Activated CD4-positive, alpha-beta T cell treated with anti-CD3 and anti-CD28 coated beads for 36 hours (primary cell): ENCODE results near the gene CDCP2. TPM values are rescaled to one million over a fixed set of nuclear protein-coding genes. Genes with fewer than 3 reads are reported as not detected.

Experiments
- ATAC-seq: fragments of 200-7000 bp; cut with Tn5 transposase; one replicate; pipeline ENCODE4 v1.10.0; 2021; ENCODE audit warnings: mild to moderate bottlenecking, moderate library complexity
- CTCF ChIA-PET: fragments of 350-600 bp; sonication (Branson Sonifier 250); formaldehyde crosslinking; loops from one replicate; lab custom pipeline; 2021; ENCODE audit warnings: antibody characterized with exemption; lab: Charles Lee
- POLR2A ChIA-PET: fragments of 350-600 bp; sonication (Branson Sonifier 250); formaldehyde crosslinking; loops from one replicate; lab custom pipeline; 2021; ENCODE audit warnings: antibody characterized with exemption, inconsistent platforms; lab: Charles Lee
- DNase-seq: peaks from one replicate; pipeline ENCODE4 v3.0.0-alpha.2; 2020
- H3K27ac Mint-ChIP-seq: one replicate; pipeline ENCODE4 v1.8.0; 2021; ENCODE audit warnings: mixed read lengths
- H3K27me3 Mint-ChIP-seq: one replicate; pipeline ENCODE4 v1.8.0; 2021; ENCODE audit warnings: mixed read lengths
- H3K36me3 Mint-ChIP-seq: one replicate; pipeline ENCODE4 v1.8.0; 2021; ENCODE audit warnings: low read depth, mixed read lengths
- H3K4me1 Mint-ChIP-seq: one replicate; pipeline ENCODE4 v1.8.0; 2021; ENCODE audit warnings: mixed read lengths
- H3K4me3 Mint-ChIP-seq: one replicate; pipeline ENCODE4 v1.8.0; 2021; ENCODE audit warnings: mild to moderate bottlenecking, moderate library complexity, mixed read lengths
- H3K9me3 Mint-ChIP-seq: one replicate; pipeline ENCODE4 v1.8.0; 2021; ENCODE audit warnings: low read depth, mixed read lengths
- intact Hi-C, 2 experiments: fragments of 100-400 bp; cut with DNase I in 1 of 2; cut with micrococcal nuclease in 1 of 2; formaldehyde crosslinking; loops; one replicate each; pipeline versions ENCODE4 v1.14.2 to v1.15.1; 2022 to 2024; cut with DNase I, micrococcal nuclease
- total RNA-seq, 2 experiments: library from RNA; stranded (reverse); gene quantifications; one replicate each; pipeline ENCODE4 v1.2.3, GENCODE V29; 2021

The CDCP2 gene
- total RNA-seq, 2 experiments from 2014 or later = not detected

- intact Hi-C loops = no loop called here
- H3K27ac Mint-ChIP-seq = no peak overlapping the region
- H3K36me3 Mint-ChIP-seq = no peaks in the 10 kb centered on the region
- ChIA-PET POLR2A (no interaction called here), CTCF (interaction anchor here (0.6 kb wide), 1 partner anchor 1081 kb away, joined by 3 read pairs; no protein-coding TSS in a partner anchor)
- no peaks in the 10 kb centered on the region for H3K27me3 Mint-ChIP-seq
- H3K9me3 Mint-ChIP-seq = no peaks in the 10 kb centered on the region
- ATAC-seq (no peak), DNase-seq (no peak)
- H3K4me3 Mint-ChIP-seq = no peak overlapping the region
- no peaks in the 10 kb centered on the region for H3K4me1 Mint-ChIP-seq
These were observed 17.2 kb downstream of the CDCP2 start for GRCh38 chr1:54135436-54136120.

GRCh38 chr1:54134295-54134694 lies 18.5 kb downstream of the CDCP2 start:
- CTCF ChIA-PET = no interaction called here
- Mint-ChIP-seq H3K4me1 (no peaks in the 10 kb centered on the region), H3K9me3 (no peaks in the 10 kb centered on the region), H3K27me3 (no peaks in the 10 kb centered on the region), H3K4me3 (no peak overlapping the region), H3K27ac (no peak overlapping the region), H3K36me3 (no peaks in the 10 kb centered on the region)
- POLR2A ChIA-PET = no interaction called here
- ATAC-seq (no peak), DNase-seq (no peak)
- intact Hi-C loops = no loop called here

GRCh38 chr1:54132495-54132894 lies 20.3 kb downstream of the CDCP2 start:
- H3K4me3 Mint-ChIP-seq = no peak overlapping the region
- H3K27me3 Mint-ChIP-seq = no peaks in the 10 kb centered on the region
- H3K27ac Mint-ChIP-seq = no peak overlapping the region
- no peaks in the 10 kb centered on the region for H3K9me3 Mint-ChIP-seq
- DNase-seq = no peak
- CTCF ChIA-PET = no interaction called here
- POLR2A ChIA-PET = no interaction called here
- intact Hi-C loops = no loop called here
- no peak for ATAC-seq
- no peaks in the 10 kb centered on the region for H3K36me3 Mint-ChIP-seq
- no peaks in the 10 kb centered on the region for H3K4me1 Mint-ChIP-seq

GRCh38 chr1:54131419-54131818 lies 21.4 kb downstream of the CDCP2 start:
- H3K4me1 Mint-ChIP-seq = no peaks in the 10 kb centered on the region
- CTCF ChIA-PET = interaction anchor here (0.6 kb wide), 1 partner anchor 39 kb away, joined by 3 read pairs; no protein-coding TSS in a partner anchor
- H3K4me3 Mint-ChIP-seq = no peak overlapping the region
- POLR2A ChIA-PET = no interaction called here
- no peaks in the 10 kb centered on the region for H3K36me3 Mint-ChIP-seq
- intact Hi-C loops = no loop called here
- ATAC-seq (no peak), DNase-seq (no peak)
- H3K9me3 Mint-ChIP-seq = no peaks in the 10 kb centered on the region
- H3K27ac Mint-ChIP-seq = no peak overlapping the region
- H3K27me3 Mint-ChIP-seq = no peaks in the 10 kb centered on the region

GRCh38 chr1:54129858-54130257 lies 22.9 kb downstream of the CDCP2 start:
- Mint-ChIP-seq H3K27me3 (no peaks in the 10 kb centered on the region), H3K36me3 (no peaks in the 10 kb centered on the region), H3K4me3 (no peak overlapping the region), H3K9me3 (no peaks in the 10 kb centered on the region), H3K27ac (no peak overlapping the region), H3K4me1 (no peaks in the 10 kb centered on the region)
- intact Hi-C loops = no loop called here
- POLR2A ChIA-PET = no interaction called here
- no peak for DNase-seq
- ATAC-seq = no peak
- CTCF ChIA-PET = interaction anchor here (0.6 kb wide), 1 partner anchor 694 kb away, joined by 5 read pairs; no protein-coding TSS in a partner anchor

DNA sequence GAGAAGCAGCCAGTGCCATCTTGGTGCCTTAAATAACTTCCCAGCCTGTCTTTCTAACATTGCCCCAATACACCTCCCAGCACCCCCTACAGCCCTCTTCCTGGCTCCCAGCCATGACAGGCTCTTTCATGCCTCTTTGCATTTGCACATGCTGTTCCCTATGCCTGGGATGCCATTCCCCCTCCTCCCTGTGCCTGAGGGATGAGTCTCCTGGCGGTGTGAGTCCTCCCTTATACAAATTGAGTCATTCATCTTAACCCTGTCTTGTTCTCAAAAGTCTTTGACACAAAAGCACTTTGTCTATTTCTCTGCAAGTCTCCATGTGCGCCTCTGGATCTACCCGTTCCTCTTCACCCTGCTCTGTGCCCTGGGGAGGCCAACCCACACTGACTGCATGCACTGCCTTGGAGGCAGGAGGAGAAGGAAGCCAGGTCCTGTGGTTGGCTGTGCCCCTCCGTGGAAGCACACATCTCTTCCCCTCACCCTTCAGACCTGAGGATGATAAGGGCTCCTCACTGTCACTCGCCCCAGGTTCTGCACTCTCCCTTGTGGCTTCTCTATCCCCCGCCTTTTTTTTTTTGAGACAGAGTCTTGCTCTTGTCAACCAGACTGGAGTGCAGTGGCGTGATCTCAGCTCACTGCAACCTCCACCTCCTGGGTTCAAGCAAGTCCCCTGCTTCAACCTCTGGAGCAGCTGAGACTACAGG lies 25.1 kb downstream of the CDCP2 start:
- no peak for DNase-seq
- Mint-ChIP-seq H3K27ac (no peak overlapping the region), H3K9me3 (no peaks in the 10 kb centered on the region), H3K4me1 (no peaks in the 10 kb centered on the region), H3K4me3 (no peak overlapping the region), H3K27me3 (no peaks in the 10 kb centered on the region), H3K36me3 (no peaks in the 10 kb centered on the region)
- no peak for ATAC-seq
- CTCF ChIA-PET = interaction anchor here (0.5 kb wide), 1 partner anchor 607 kb away, joined by 4 read pairs; no protein-coding TSS in a partner anchor
- intact Hi-C loops = no loop called here
- POLR2A ChIA-PET = no interaction called here

DNA sequence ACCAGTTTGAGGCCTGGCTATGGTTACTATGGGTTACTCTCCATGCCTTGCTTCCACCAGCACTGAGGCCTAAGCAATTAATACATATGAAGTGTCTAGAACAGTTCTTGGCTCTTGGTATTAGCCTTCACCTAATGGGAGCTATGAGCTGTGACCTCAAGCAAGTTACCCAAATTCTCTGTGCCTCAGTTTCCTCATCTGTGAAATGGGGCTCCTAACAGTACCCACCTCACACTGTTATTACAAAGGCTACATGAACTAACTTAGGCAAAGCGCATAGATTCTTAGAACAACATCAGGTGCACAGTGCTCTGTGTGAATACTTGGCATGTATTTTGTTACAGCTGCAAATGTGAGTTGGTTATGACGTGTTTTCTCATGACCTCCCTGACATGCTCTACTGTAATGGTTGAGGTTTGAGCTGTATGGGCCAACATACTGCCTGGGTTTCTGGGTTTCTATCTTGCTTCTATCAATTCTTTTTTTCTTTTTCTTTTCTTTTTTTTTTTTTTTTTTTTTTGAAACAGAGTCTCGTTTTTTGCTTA lies 26.5 kb downstream of the CDCP2 start:
- Mint-ChIP-seq H3K36me3 (no peaks in the 10 kb centered on the region), H3K27ac (no peak overlapping the region), H3K4me1 (peaks cover 3% of the 10 kb centered on the region), H3K4me3 (no peak overlapping the region), H3K27me3 (no peaks in the 10 kb centered on the region), H3K9me3 (no peaks in the 10 kb centered on the region)
- POLR2A ChIA-PET = no interaction called here
- intact Hi-C loops = no loop called here
- ATAC-seq (no peak), DNase-seq (no peak)
- CTCF ChIA-PET = interaction anchor here (0.6 kb wide), 1 partner anchor 48 kb away, joined by 3 read pairs; no protein-coding TSS in a partner anchor

DNA sequence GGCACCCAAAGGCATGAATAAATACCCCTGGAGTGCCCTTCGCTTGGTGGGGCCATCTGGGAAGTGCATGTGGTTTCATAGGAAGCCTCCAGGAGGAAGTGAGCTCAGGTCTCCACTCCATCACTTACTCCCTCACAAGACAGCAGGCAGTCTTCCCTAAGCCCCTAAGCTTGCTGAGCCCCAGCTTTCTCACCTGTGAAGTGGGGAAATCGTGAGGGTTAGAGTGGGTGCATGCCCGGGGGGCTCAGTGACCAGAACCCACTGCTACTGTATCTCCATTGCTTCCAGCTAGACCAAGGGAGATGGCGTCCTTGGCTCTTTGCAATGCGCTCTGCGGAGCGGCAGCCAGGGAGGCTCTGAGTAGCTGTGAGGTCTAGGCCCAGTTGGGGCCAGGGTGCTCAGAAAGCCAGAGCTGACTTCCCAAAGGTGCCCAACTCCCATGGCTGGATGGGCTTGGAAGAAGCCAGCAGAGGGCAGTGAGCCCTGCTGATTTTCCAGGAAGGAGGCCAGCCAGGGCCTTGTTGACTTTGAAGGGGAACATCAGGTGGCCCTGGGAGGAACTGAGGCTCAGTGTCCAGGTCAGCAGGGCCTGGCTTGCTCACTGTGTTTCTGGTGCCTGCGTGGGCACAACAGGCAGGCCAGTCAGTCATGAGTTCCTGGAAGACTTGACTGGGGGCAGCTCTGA lies 27.3 kb downstream of the CDCP2 start:
- DNase-seq = no peak
- Mint-ChIP-seq H3K4me1 (peaks cover 4% of the 10 kb centered on the region), H3K9me3 (no peaks in the 10 kb centered on the region), H3K27ac (no peak overlapping the region), H3K4me3 (no peak overlapping the region), H3K27me3 (no peaks in the 10 kb centered on the region), H3K36me3 (no peaks in the 10 kb centered on the region)
- POLR2A ChIA-PET = no interaction called here
- intact Hi-C loops = no loop called here
- no peak for ATAC-seq
- CTCF ChIA-PET = interaction anchor here (0.6 to 1.0 kb wide), 4 partner anchors 47 to 1238 kb away, joined by 3 read pairs; no protein-coding TSS in a partner anchor

DNA sequence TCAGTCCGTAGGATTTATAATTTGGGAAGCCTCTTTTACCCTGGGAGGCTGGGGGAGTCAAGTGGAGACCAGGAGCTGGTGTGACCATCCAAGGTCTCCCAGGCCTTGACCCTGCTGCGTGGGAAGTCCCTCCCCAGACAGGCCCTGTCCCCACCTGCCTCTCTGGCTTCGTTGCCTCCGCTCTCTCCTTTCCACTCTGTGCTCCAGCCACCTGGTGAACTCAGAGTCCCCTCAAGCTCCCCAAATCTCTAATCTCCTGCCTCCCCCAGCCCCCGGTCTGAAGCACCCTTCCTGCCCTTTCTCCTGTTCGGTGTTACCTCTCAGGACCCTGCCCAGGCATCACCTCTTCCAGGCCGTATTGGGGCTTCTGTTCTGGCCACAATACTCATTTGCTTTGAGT lies 27.9 kb downstream of the CDCP2 start:
- ChIA-PET POLR2A (no interaction called here), CTCF (interaction anchor here (1.0 kb wide), 1 partner anchor 424 kb away, joined by 3 read pairs; no protein-coding TSS in a partner anchor)
- intact Hi-C loops = no loop called here
- no peak overlapping the region for H3K4me3 Mint-ChIP-seq
- no peak for DNase-seq
- ATAC-seq = no peak
- no peaks in the 10 kb centered on the region for H3K36me3 Mint-ChIP-seq
- H3K4me1 Mint-ChIP-seq = peaks cover 4% of the 10 kb centered on the region
- H3K9me3 Mint-ChIP-seq = no peaks in the 10 kb centered on the region
- no peak overlapping the region for H3K27ac Mint-ChIP-seq
- H3K27me3 Mint-ChIP-seq = no peaks in the 10 kb centered on the region

DNA sequence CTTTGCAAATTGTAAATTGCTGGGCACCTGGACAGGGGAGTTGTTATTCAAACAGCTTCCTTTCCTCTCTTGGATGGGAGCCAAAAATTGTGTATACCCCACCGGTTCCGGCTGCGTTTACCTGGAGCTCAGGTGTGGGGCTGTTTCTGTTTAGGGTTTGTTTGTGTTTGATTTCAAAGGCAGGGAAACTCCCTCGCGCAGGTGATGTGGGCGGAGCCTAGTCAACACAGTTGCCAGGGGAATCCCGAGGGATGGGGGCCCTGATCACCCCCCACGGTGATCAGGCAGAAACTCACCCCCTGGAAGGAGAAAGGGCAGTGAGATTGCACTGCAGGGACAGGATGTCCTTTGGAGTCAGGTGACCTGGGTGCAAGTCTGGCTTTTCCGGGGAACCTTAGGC lies 28.3 kb downstream of the CDCP2 start:
- Mint-ChIP-seq H3K27me3 (no peaks in the 10 kb centered on the region), H3K27ac (no peak overlapping the region), H3K9me3 (no peaks in the 10 kb centered on the region), H3K4me1 (peaks cover 4% of the 10 kb centered on the region), H3K36me3 (no peaks in the 10 kb centered on the region), H3K4me3 (no peak overlapping the region)
- ATAC-seq (no peak), DNase-seq (no peak)
- CTCF ChIA-PET = interaction anchor here (1.0 to 1.1 kb wide), 2 partner anchors 9 to 425 kb away, joined by 3 to 6 read pairs; no protein-coding TSS in a partner anchor
- POLR2A ChIA-PET = no interaction called here
- intact Hi-C loops = no loop called here

GRCh38 chr1:54122992-54123391 lies 29.8 kb downstream of the CDCP2 start:
- DNase-seq = no peak
- no peaks in the 10 kb centered on the region for H3K36me3 Mint-ChIP-seq
- ChIA-PET POLR2A (no interaction called here), CTCF (interaction anchor here (0.8 to 1.5 kb wide), 3 partner anchors 12 to 376 kb away, joined by 4 to 6 read pairs (median 5); no protein-coding TSS in a partner anchor)
- H3K4me1 Mint-ChIP-seq = peaks cover 4% of the 10 kb centered on the region
- intact Hi-C loops = no loop called here
- H3K27ac Mint-ChIP-seq = no peak overlapping the region
- ATAC-seq = no peak
- no peak overlapping the region for H3K4me3 Mint-ChIP-seq
- no peaks in the 10 kb centered on the region for H3K9me3 Mint-ChIP-seq
- no peaks in the 10 kb centered on the region for H3K27me3 Mint-ChIP-seq
